A673 (cell line): ENCODE data around the gene TRUB2.

Source experiments
- EZH2 ChIP-seq: fragments of 200-600 bp; sonication (generic); IDR thresholded peaks from 2 replicates; pipeline ENCODE4 v1.6.1; 2017; ENCODE audit warnings: borderline replicate concordance, low read depth, mild to moderate bottlenecking, mixed read lengths, antibody characterized with exemption, low read length; ENCODE audit not compliant: poor library complexity, severe bottlenecking
- TF ChIP-seq, protein P1 (sequence below): fragments of 300-800, 200-600 bp; sonication (generic); conservative IDR thresholded peaks from 2 replicates; pipeline ENCODE4 v1.5.1; 2017; ENCODE audit warnings: low read depth, mild to moderate bottlenecking, antibody characterized with exemption, low read length, moderate library complexity, mixed read lengths

DNA sequence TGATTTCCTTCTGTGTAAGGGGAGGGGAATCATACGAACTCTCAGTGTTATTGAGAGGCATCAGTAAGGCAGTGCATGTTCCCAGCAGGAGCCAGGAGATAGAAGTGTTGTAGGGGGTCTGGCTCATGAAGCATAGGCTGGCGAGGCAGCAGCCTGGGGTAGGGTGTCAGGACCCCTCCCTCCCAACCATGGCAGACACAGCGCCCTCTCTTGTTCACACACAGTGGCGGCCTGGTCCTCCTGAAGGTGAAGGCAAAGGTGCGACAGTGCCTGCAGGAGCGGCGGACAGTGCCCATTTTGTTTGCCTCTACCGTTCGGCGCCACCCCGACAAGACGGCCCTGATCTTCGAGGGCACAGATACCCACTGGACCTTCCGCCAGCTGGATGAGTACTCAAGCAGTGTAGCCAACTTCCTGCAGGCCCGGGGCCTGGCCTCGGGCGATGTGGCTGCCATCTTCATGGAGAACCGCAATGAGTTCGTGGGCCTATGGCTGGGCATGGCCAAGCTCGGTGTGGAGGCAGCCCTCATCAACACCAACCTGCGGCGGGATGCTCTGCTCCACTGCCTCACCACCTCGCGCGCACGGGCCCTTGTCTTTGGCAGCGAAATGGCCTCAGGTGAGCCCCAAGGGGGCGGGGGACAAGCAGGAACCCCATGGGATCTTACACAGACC lies 22.8 kb upstream of the TRUB2 start:
- no peak for TF ChIP-seq EZH2
- TF ChIP-seq, protein P1, sequence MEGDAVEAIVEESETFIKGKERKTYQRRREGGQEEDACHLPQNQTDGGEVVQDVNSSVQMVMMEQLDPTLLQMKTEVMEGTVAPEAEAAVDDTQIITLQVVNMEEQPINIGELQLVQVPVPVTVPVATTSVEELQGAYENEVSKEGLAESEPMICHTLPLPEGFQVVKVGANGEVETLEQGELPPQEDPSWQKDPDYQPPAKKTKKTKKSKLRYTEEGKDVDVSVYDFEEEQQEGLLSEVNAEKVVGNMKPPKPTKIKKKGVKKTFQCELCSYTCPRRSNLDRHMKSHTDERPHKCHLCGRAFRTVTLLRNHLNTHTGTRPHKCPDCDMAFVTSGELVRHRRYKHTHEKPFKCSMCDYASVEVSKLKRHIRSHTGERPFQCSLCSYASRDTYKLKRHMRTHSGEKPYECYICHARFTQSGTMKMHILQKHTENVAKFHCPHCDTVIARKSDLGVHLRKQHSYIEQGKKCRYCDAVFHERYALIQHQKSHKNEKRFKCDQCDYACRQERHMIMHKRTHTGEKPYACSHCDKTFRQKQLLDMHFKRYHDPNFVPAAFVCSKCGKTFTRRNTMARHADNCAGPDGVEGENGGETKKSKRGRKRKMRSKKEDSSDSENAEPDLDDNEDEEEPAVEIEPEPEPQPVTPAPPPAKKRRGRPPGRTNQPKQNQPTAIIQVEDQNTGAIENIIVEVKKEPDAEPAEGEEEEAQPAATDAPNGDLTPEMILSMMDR: no peak
